Stimulated activated CD4-positive, alpha-beta T cell treated with anti-CD3 and anti-CD28 coated beads, Interleukin-2, amount 100 ng/mL, for 24 hours (primary cell): ENCODE results near the gene MMEL1.
"Not testable (repeated sequence)": the region's sequence is repeated elsewhere in the genome, so short reads cannot be mapped to it uniquely, and the experiment has no call there.

Experiments used
- DNase-seq, 2 donors: peaks; one replicate each; pipeline ENCODE4 v3.0.0-alpha.2; 2020

The MMEL1 gene, protein sequence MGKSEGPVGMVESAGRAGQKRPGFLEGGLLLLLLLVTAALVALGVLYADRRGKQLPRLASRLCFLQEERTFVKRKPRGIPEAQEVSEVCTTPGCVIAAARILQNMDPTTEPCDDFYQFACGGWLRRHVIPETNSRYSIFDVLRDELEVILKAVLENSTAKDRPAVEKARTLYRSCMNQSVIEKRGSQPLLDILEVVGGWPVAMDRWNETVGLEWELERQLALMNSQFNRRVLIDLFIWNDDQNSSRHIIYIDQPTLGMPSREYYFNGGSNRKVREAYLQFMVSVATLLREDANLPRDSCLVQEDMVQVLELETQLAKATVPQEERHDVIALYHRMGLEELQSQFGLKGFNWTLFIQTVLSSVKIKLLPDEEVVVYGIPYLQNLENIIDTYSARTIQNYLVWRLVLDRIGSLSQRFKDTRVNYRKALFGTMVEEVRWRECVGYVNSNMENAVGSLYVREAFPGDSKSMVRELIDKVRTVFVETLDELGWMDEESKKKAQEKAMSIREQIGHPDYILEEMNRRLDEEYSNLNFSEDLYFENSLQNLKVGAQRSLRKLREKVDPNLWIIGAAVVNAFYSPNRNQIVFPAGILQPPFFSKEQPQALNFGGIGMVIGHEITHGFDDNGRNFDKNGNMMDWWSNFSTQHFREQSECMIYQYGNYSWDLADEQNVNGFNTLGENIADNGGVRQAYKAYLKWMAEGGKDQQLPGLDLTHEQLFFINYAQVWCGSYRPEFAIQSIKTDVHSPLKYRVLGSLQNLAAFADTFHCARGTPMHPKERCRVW

GRCh38 chr1:2632561-2633361 is at the start of gene MMEL1:
TSS of gene MMEL1 (minus strand) at chr1:2633016. CDS start at chr1:2629484, 3,532 bp downstream.
- DNase-seq = no peak

DNA sequence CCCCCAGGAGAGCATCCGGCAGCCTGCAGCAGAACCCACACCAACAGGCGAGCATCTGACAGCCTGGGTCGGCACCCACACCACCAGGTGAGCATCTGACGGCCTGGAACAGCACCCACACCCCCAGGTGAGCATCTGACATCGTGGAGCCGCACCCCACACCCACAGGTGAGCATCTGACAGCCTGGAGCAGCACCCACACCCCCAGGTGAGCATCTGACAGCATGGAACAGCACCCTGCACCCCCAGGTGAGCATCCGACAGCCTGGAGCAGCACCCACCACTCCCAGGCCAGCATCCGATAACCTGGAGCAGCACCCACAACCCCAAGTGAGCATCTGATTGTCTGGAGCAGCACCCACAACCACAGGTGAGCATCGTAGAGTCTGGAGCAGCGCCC is 43.9 kb upstream of the MMEL1 start:
- not testable (repeated sequence) for DNase-seq

DNA sequence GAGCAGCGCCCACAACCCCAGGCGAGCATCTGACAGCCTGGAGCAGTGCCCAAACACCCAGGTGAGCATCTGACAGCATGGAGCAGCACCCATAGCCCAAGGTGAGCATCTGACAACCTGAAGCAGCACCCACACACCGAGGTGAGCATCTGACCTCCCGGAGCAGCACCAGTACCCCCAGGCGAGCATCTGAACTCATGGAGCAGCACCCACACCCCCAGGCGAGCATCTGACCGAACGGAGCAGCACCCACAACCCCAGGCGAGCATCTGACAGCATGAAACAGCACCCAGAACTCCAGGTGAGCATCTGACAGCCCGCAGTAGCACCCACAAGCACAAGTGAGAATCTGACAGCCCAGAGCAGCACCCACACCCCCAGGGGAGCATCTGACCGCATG is 38.8 kb upstream of the MMEL1 start:
- peak in 1 of 2 donors; percentile 17 for DNase-seq

- peak in 1 of 2 donors; percentile 20 for DNase-seq
Measured at GRCh38 chr1:2659806-2660205, 27.0 kb upstream of the MMEL1 start.

DNA sequence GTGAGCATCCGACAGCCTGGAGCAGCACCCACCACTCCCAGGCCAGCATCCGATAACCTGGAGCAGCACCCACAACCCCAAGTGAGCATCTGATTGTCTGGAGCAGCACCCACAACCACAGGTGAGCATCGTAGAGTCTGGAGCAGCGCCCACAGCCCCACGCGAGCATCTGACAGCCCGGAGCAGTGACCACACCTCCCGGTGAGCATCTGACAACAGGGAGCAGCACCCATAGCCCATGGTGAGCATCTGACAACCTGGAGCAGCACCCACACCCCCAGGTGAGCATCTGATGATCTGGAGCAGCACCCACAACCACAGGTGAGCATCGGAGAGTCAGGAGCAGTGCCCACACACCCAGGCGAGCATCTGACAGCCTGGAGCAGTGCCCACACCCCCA is 25.1 kb upstream of the MMEL1 start:
- DNase-seq = peak in 1 of 2 donors; percentile 16

- DNase-seq = peak in 1 of 2 donors; percentile 16
Measured at GRCh38 chr1:2657124-2657523, 24.3 kb upstream of the MMEL1 start.

GRCh38 chr1:2655598-2656434 is 23.0 kb upstream of the MMEL1 start:
- peak in 1 of 2 donors; percentile 13 for DNase-seq

DNA sequence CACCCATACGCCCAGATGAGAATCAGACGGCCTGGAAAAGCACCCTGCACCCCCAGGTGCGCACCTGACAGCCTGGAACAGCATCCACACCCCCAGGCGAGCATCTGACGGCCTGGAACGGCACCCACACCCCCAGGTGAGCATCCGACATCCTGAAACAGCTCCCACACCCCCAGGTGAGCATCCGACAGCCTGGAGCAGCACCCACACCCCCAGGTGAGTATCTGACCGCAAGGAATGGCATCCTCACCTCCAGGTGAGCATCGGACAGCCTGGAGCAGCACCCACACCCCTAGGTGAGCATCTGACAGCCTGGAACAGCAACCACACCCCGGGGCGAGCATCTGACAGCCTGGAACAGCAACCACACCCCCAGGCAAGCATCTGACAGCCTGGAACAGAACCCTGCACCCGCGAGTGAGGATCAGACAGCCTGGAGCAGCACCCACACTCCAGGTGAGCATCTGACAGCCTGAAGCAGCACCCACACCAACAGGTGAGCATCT is 21.7 kb upstream of the MMEL1 start:
- not testable (repeated sequence) for DNase-seq

DNA sequence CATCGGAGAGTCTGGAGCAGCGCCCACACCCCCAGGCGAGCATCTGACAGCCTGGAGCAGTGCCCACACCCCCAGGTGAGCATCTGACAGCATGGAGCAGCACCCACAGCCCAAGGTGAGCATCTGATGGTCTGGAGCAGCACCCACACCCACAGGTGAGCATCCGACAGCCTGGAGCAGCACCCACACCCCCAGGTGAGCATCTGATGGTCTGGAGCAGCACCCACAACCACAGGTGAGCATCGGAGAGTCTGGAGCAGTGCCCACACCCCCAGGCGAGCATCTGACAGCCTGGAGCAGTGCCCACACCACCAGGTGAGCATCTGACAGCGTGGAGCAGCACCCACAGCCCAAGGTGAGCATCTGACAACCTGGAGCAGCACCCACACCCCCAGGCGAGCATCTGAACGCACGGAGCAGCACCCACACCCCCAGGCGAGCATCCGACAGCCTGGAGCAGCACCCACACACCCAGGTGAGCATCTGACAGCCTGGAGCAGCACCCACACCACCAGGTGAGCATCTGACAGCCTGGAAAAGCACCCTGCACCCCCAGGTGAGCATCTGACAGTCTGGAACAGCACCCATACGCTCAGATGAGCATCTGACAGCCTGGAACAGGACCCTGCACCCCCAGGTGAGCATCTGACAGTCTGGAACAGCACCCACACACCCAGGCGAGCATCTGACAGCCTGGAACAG is 21.1 kb upstream of the MMEL1 start:
- DNase-seq = peak in 1 of 2 donors; percentile 41

DNA sequence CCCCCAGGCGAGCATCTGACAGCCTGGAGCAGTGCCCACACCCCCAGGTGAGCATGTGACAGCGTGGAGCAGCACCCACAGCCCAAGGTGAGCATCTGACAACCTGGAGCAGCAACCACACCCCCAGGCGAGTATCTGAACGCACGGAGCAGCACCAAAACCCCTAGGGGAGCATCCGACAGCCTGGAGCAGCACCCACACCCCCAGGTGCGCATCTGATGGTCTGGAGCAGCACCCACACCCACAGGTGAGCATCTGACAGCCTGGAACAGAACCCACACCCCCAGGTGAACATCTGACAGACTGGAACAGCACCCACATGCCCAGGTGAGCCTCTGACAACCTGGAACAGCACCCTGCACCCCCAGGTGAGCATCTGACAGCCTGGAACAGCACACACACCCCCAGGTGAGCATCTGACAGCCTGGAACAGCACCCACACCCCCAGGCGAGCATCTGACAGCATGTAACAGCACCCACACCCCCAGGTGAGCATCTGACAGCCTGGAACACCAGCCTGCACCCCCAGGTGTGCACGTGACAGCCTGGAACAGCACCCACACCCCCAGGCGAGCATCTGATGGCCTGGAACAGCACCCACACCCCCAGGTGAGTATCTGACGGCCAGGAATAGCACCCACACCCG is 20.2 kb upstream of the MMEL1 start:
- DNase-seq = not testable (repeated sequence)

- not testable (repeated sequence) for DNase-seq
Measured at GRCh38 chr1:2652152-2652925, 19.5 kb upstream of the MMEL1 start.

DNA sequence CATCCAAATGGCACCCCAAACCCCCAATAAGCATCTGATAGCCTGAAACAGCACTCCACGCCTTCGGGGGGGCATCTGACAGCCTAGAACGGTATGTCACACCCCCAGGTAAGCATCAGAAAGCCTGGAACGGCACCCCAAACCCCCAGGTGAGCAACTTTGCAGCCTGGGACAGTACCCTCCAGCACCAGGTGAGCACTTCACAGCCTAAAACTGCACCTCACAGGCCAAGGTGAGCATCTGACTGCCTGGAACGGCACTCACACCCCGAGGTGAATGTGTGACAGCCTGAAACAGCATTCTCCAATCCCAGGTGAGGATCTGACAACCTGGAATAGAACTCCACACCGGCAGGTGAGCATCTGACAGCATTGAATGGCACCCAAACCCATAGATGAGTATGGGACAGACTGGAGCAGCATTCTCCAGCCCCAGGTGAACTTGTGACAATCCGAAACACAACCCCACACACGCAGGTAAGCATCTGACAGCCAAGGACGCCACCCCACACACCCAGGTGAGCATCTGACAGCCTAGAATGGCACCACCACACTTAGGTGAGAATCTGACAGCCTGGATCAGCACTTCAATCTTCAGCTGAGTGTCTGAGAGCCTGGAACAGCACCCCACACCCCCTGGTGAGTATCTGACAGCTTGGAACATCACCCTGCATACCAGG is 18.3 kb upstream of the MMEL1 start:
- DNase-seq = no peak

DNA sequence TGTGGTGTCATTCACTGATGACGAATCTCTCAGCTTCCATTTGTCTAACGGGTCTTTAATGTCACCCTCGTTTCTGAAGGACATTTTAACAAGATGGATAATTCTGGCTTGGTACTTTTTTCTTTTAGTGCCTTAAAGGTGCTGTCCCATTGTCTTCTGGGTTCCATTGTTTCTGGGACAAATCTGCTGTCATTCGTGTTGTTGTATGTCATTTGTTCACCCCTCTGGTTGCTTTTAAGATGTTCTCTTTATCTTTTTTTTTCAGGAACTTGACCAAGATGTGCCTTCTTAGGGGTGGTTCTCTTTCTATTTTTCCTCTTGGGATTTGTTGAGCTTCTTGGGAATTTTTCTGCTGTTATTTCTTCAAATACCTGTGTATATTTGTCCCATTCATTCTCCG is 14.0 kb upstream of the MMEL1 start:
- no peak for DNase-seq

DNA sequence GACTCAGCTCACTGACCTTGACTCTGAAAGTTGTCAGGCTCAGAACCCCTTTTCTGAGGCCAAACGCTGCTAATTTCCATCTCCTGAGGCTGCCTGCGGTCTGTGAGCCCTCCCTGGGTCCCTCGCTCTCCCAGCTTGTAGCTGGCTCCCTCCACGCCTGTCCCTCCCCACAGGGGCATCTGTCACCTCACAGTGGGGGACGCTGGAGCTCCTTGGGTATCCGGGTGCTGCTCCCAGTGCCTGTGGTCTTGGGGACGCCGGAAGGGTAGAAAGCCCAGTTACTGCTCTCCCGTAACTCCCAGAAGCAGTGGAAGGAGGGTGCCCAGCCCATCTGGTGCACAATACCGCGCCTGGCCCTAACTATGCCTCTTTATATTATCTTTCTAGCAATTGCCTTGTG is 13.0 kb upstream of the MMEL1 start:
- no peak for DNase-seq

DNA sequence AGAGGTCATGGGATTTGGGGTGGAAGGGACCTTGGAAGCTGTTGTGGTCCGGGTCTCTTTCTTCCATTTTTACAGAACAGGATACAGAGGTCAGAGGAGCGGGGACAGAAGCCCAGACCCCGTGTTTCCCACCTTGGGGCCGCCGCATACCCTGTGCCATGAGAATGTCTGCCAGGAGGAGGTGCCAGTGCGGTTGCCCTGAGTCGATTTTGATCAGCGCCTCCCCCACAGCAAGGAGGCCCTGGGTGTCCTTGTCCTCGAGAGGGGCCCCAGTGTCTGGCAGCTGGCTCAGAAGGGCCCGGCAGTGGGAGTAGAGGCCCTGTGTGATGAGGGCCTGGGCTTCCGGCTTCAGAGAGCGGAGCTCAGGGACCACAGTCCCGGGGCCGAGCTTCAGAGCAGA is 12.3 kb upstream of the MMEL1 start:
- DNase-seq = no peak

DNA sequence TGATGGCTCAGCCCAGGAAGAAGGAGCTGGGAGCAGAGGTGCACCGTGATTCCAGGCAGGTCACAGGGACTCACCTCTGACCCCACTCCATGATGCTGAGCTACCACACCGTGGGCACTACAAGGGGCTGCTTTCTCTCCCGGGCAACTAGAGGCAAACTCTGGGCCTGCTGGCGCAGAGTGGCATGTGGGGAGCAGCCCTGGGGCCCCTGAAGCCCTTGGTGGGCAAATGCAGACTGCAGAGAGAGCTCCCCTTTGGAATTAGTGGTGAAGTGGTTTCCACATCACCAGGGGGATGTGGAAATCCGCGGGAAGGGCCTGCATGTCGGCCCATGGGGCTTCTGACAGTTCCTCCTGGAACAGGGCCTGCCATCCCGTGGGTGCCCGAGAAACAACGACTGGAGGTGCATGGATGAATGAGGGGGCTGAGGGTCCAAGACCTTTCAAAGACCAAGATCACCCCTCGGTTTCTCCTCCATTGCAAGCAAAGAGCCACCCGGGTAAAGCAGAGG is 11.8 kb upstream of the MMEL1 start:
- no peak for DNase-seq

DNA sequence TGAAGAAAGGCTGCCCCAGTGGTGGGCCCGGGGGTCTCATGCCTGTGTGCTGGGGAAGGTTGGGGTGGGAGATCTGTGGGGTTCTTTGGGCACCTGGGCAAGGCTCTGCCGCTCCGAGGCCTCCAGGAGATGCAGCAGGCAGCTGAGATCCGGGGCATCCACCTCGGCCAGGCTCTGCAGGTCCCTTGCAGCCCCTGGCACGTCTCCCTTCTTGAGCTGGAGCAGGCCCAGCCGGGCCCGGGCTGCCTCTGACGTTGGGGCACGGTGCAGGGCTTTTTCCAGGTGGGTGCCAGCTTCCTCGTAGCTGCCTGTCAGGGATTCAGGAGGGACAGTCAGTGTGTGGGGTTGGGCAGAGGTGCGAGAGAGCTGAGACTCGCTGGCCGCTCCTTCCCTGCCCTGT is 11.4 kb upstream of the MMEL1 start:
- no peak for DNase-seq

DNA sequence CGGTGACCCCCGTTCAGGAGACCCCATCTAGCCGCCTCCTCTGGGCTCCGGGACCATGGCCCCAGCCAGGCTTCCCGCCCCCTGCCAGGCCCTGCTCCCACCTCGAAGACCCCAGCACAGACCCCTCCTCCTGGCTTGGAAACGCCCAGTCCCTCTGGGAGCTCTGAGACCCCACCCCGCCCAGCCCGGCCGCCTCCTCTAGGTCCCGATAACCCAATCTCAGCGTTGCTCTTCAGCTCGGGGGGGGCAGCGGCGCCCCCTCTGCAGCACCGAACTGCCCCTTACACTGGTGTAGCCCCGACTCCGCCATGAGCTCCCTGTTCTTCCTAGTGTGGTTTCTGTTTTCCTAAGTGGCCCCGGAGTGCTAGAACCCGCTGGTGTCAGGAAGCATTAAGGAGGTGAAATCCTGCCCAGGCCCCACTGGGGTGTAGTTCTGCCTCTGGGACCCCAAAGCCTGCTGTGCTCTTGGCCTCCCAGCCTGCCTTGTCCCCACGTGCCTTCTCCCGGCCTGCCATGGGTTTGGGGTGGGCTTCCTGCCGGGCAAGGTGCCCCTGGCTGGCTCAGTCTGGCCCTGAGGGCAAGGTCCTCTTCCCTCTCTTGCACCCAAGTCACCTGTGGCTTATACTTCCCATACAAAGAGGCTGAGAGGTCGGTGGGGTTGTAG is 10.7 kb upstream of the MMEL1 start:
- DNase-seq = no peak
